ENCODE measurements around the gene C1orf198. TPM values are rescaled to one million over a fixed set of nuclear protein-coding genes. Genes with fewer than 3 reads are reported as not detected.

Gene C1orf198
- total and polyA plus RNA-seq, 2 of the 8 experiments (the other 6 are each of a cell fraction or from before 2014, with no cell fraction given) = 30.6 to 45.0 TPM

- TF ChIP-seq CBX8 (IDR thresholded peaks at IDR 0.05; ENCODE audit: borderline replicate concordance, low read depth, low read length) = no peak
- TF ChIP-seq SIRT6 (IDR thresholded peaks at IDR 0.05; ENCODE audit: low read length) = no peak
- TF ChIP-seq BRCA1 (IDR thresholded peaks at IDR 0.05; ENCODE audit: low read depth, low read length) = no peak
Measured at GRCh38 chr1:230820568-230820967, 47.8 kb downstream of the C1orf198 start (continued).
